Measurements from ENCODE around the gene SNRNP25. TPM values are rescaled to one million over a fixed set of nuclear protein-coding genes. Genes with fewer than 3 reads are reported as not detected.
A peak's percentile ranks its signal among the peaks of the same experiment; 100 is the strongest.
"Not testable (repeated sequence)": the region's sequence is repeated elsewhere in the genome, so short reads cannot be mapped to it uniquely, and the experiment has no call there.

The SNRNP25 gene
- 23.8 TPM for total RNA-seq
- 10 to 100 TPM; 27.2 to 31.9 (median 30.2) TPM for polyA plus RNA-seq (ENCODE audit: insufficient read depth in 1 of 8, insufficient read length in 8 of 8, low replicate concordance in 1 of 8)
- long read RNA-seq, donor 1, transcript SNRNP25-201 (5 exons, 1,905 nt), result major isoform, 11 of 11 reads
- long read RNA-seq, donor 1, partial matches to known transcripts, result 0 of 11 reads
- long read RNA-seq, donor 1, other reads (novel, unspliced or antisense), result 0 of 11 reads
- long read RNA-seq, donor 2, partial matches to known transcripts, result 0 of 1 reads
- long read RNA-seq, donor 2, other reads (novel, unspliced or antisense), result 0 of 1 reads
- long read RNA-seq, donor 3, transcript SNRNP25-201 (5 exons, 1,905 nt), result major isoform, 16 of 17 reads
- long read RNA-seq, donor 3, partial matches to known transcripts, result 0 of 17 reads
- long read RNA-seq, donor 3, other reads (novel, unspliced or antisense), result 0 of 17 reads
- long read RNA-seq, donor 4, transcript SNRNP25-201 (5 exons, 1,905 nt), result major isoform, 12 of 13 reads
- long read RNA-seq, donor 4, partial matches to known transcripts, result 0 of 13 reads
- long read RNA-seq, donor 4, other reads (novel, unspliced or antisense), result 0 of 13 reads
- long read RNA-seq, donor 5, transcript SNRNP25-201 (5 exons, 1,905 nt), result major isoform, 33 of 33 reads
- long read RNA-seq, donor 5, partial matches to known transcripts, result 0 of 33 reads
- long read RNA-seq, donor 5, other reads (novel, unspliced or antisense), result 0 of 33 reads
- long read RNA-seq, donor 6, transcript SNRNP25-201 (5 exons, 1,905 nt), result major isoform, 29 of 30 reads
- long read RNA-seq, donor 6, partial matches to known transcripts, result 0 of 30 reads
- long read RNA-seq, donor 6, other reads (novel, unspliced or antisense), result 0 of 30 reads
- long read RNA-seq, donor 7, transcript SNRNP25-201 (5 exons, 1,905 nt), result major isoform, 19 of 19 reads
- long read RNA-seq, donor 7, partial matches to known transcripts, result 0 of 19 reads
- long read RNA-seq, donor 7, other reads (novel, unspliced or antisense), result 0 of 19 reads
- long read RNA-seq, donor 8, transcript SNRNP25-201 (5 exons, 1,905 nt), result major isoform, 9 of 10 reads
- long read RNA-seq, donor 8, partial matches to known transcripts, result 0 of 10 reads
- long read RNA-seq, donor 8, other reads (novel, unspliced or antisense), result 0 of 10 reads
- long read RNA-seq, donor 9, transcript SNRNP25-201 (5 exons, 1,905 nt), result major isoform, 9 of 10 reads
- long read RNA-seq, donor 9, partial matches to known transcripts, result 0 of 10 reads
- long read RNA-seq, donor 9, other reads (novel, unspliced or antisense), result 0 of 10 reads
- long read RNA-seq, donor 10, transcript SNRNP25-201 (5 exons, 1,905 nt), result major isoform, 18 of 19 reads
- long read RNA-seq, donor 10, partial matches to known transcripts, result 0 of 19 reads
- long read RNA-seq, donor 10, other reads (novel, unspliced or antisense), result 0 of 19 reads
- long read RNA-seq, donor 11, transcript SNRNP25-201 (5 exons, 1,905 nt), result major isoform, 14 of 15 reads
- long read RNA-seq, donor 11, partial matches to known transcripts, result 0 of 15 reads
- long read RNA-seq, donor 11, other reads (novel, unspliced or antisense), result 0 of 15 reads

DNA sequence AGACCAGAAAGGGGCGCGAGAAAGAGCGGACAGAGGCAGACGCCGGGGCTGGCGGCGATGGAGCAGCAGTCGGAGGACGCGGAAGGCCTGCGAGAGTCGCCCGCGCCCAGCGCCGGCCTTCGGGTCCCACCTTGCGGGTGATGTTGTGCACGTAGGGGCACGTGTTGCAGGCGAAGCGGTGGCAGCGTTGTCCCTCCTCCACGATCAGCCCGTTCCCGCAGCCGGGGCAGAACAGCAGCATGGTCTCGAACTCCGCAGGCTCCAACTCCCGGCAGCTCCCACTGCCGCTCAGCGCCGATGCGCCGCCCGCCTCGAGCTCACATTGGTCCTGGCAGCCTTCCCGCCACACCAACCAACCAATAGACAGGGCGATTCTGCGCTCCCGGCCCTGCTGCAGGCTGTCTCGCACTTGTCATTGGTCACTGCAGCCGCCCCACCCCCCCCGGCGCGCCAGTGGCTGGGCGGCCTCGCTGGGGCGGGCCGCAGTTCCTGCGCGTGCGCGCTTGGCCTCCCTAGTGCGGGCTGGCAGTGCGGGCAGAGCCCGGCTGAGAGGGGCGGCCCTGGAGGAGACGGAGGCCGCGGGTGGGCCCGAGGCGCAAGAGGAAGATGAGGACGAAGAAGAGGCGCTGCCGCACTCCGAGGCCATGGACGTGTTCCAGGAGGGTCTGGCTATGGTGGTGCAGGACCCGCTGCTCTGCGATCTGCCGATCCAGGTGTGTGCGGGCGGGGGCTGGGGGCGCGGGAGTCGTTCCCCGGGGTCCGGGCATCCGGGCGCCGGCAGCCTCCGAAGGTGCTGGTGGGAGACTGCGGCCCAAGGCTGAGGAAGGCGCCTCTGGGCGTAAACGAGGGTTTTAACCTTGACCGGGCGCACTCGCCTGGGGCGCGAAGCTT is at the start of gene SNRNP25, which contains the start of gene POLR3K:
Gene SNRNP25, plus strand, starts transcription at position 483 of the 891 bp plus-strand sequence. Its CDS starts 189 bp downstream, at position 672.
Gene POLR3K, minus strand, starts transcription at position 263 of the 891 bp plus-strand sequence. Its CDS starts 22 bp downstream, at position 241.
- peak; percentile 99 for DNase-seq
- Histone ChIP-seq H3K27ac (ENCODE audit: low read length) (peak within 1 kb of the TSS; percentile 4), H3K4me1 (ENCODE audit: control insufficient read depth, insufficient read depth, low read length) (peaks cover 8% of the 10 kb centered on the region), H3K9me3 (replicated peaks; ENCODE audit: control insufficient read depth, low read depth, low read length) (no peaks in the 10 kb centered on the region), H3K36me3 (ENCODE audit: control insufficient read depth, insufficient read depth, low read length) (peaks cover 45% of the 10 kb centered on the region), H3K27me3 (ENCODE audit: control insufficient read depth, insufficient read depth, low read length) (no peaks in the 10 kb centered on the region), H3K4me3 (ENCODE audit: low read length) (peak within 1 kb of the TSS; percentile 79)
- WGBS (ENCODE audit: insufficient coverage), result 2% methylated on average over 86 of the region's 91 CpGs

DNA sequence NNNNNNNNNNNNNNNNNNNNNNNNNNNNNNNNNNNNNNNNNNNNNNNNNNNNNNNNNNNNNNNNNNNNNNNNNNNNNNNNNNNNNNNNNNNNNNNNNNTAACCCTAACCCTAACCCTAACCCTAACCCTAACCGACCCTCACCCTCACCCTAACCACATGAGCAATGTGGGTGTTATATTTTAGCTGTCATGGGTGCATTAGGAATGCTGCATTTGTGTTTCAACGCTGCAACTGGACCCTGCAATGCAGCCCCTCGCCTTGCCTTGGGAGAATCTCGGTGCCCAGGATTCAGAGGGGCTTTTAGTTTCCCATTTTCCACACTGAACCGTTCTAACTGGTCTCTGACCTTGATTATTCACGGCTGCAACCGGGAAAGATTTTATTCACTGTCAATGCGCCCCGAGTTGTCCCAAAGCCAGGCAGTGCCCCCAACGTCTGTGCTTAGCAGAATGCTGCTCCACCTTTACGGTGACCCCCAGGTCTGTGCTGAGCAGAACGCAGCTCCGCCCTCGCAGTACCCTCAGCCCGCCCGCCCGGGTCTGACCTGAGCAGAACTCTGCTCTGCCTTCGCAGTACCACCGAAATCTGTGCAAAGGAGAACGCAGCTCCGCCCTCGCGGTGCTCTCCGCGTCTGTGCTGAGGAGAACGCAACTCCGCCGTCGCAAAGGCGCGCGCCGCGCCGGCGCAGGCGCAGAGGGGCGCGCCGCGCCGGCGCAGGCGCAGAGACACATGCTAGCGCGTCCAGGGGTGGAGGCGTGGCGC is 43.5 kb upstream of the SNRNP25 start:
- DNase-seq, result peak; percentile 59
- H3K27ac ChIP-seq (ENCODE audit: low read length), result no peak overlapping the region

GRCh38 chr16:10772-11171 is 42.9 kb upstream of the SNRNP25 start:
- not testable (repeated sequence) for H3K4me3 ChIP-seq (ENCODE audit: low read length); H3K36me3 ChIP-seq (ENCODE audit: control insufficient read depth, insufficient read depth, low read length); H3K27me3 ChIP-seq (ENCODE audit: control insufficient read depth, insufficient read depth, low read length); H3K4me1 ChIP-seq (ENCODE audit: control insufficient read depth, insufficient read depth, low read length); H3K9me3 ChIP-seq (replicated peaks; ENCODE audit: control insufficient read depth, low read depth, low read length); DNase-seq; H3K27ac ChIP-seq (ENCODE audit: low read length)
- WGBS (ENCODE audit: insufficient coverage), result no CpG with 5 or more reads among the region's 27 CpGs

More for the DNA sequence above, 43.5 kb upstream of the SNRNP25 start:
- Histone ChIP-seq H3K36me3 (ENCODE audit: control insufficient read depth, insufficient read depth, low read length) (no peaks in the 10 kb centered on the region), H3K27me3 (ENCODE audit: control insufficient read depth, insufficient read depth, low read length) (no peaks in the 10 kb centered on the region), H3K4me3 (ENCODE audit: low read length) (no peak overlapping the region), H3K4me1 (ENCODE audit: control insufficient read depth, insufficient read depth, low read length) (no peaks in the 10 kb centered on the region), H3K9me3 (replicated peaks; ENCODE audit: control insufficient read depth, low read depth, low read length) (no peaks in the 10 kb centered on the region)
- 84% methylated on average over 25 of the region's 48 CpGs for WGBS (ENCODE audit: insufficient coverage)

DNA sequence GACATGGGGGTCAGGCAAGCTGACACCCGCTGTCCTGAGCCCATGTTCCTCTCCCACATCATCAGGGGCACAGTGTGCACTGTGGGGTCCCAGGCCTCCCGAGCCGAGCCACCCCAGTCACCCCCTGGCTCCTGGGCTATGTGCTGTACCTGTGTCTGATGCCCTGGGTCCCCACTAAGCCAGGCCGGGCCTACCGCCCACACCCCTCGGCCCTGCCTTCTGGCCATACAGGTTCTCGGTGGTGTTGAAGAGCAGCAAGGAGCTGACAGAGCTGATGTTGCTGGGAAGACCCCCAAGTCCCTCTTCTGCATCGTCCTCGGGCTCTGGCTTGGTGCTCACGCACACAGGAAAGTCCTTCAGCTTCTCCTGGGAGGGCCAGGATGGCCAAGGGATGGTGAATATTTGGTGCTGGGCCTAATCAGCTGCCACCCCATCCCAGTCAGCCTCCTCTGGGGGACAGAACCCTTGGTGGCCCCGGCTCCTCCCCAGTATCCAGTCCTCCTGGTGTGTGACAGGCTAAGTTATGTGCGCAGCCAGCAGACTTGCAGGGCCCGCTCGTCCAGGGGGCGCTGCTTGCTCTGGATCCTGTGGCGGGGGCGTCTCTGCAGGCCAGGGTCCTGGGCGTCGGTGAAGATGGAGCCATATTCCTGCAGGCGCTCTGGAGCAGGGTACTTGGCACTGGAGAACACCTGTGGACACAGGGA is 36.4 kb upstream of the SNRNP25 start:
- not testable (repeated sequence) for H3K36me3 ChIP-seq (ENCODE audit: control insufficient read depth, insufficient read depth, low read length)

GRCh38 chr16:20886-21285 is 32.7 kb upstream of the SNRNP25 start:
- 97% methylated on average over 8 of the region's 12 CpGs for WGBS (ENCODE audit: insufficient coverage)
- not testable (repeated sequence) for H3K27me3 ChIP-seq (ENCODE audit: control insufficient read depth, insufficient read depth, low read length); H3K36me3 ChIP-seq (ENCODE audit: control insufficient read depth, insufficient read depth, low read length); DNase-seq; H3K4me1 ChIP-seq (ENCODE audit: control insufficient read depth, insufficient read depth, low read length); H3K27ac ChIP-seq (ENCODE audit: low read length); H3K4me3 ChIP-seq (ENCODE audit: low read length); H3K9me3 ChIP-seq (replicated peaks; ENCODE audit: control insufficient read depth, low read depth, low read length)

More for the DNA sequence above, 36.4 kb upstream of the SNRNP25 start:
- not testable (repeated sequence) for H3K27ac ChIP-seq (ENCODE audit: low read length); DNase-seq; H3K4me3 ChIP-seq (ENCODE audit: low read length); H3K27me3 ChIP-seq (ENCODE audit: control insufficient read depth, insufficient read depth, low read length); H3K9me3 ChIP-seq (replicated peaks; ENCODE audit: control insufficient read depth, low read depth, low read length); H3K4me1 ChIP-seq (ENCODE audit: control insufficient read depth, insufficient read depth, low read length)
- WGBS (ENCODE audit: insufficient coverage), result 86% methylated on average over 5 of the region's 20 CpGs

DNA sequence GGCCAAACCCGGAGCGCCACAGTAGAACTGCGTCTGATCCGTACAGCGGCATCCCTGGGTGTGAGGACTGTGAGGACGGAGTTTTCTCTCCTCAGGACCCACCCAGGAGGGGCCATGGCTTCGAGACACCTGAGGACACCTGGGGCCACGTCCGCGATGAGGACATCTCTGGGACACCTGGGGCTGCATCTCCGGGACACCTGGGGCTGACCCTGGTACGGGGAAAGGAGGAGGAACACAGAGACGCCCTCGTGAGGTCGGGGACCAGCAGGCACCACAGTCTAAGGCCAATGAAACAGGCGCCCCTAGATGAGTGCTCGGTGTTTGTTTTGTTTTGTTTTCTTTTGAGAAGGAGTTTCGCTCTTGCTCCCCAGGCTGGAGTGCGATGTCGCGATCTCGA is 29.5 kb upstream of the SNRNP25 start:
- not testable (repeated sequence) for H3K4me1 ChIP-seq (ENCODE audit: control insufficient read depth, insufficient read depth, low read length); DNase-seq; H3K4me3 ChIP-seq (ENCODE audit: low read length); H3K9me3 ChIP-seq (replicated peaks; ENCODE audit: control insufficient read depth, low read depth, low read length); H3K36me3 ChIP-seq (ENCODE audit: control insufficient read depth, insufficient read depth, low read length); H3K27ac ChIP-seq (ENCODE audit: low read length); H3K27me3 ChIP-seq (ENCODE audit: control insufficient read depth, insufficient read depth, low read length)
- 96% methylated on average over 5 of the region's 22 CpGs for WGBS (ENCODE audit: insufficient coverage)

DNA sequence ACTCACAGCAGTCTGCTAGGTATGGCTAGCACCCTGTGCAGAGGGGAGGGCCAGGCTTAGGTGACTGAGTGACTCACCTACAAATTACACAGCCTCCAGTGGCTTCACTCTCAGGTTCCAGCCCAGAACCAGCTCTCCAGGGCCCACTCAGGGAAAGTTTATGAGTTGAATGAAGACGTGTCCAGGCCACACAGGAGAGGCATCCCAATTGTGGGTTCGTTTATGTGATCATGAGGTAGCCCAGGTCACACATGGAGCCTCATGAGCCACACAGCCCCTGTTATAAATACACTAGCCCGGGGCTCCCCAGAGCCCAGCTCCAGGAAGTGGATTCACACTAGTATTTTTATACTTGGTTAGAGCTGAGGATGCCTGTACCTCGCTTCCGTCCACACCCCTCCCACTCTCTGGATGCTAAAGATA is 27.7 kb upstream of the SNRNP25 start:
- not testable (repeated sequence) for H3K27ac ChIP-seq (ENCODE audit: low read length); H3K4me3 ChIP-seq (ENCODE audit: low read length); H3K4me1 ChIP-seq (ENCODE audit: control insufficient read depth, insufficient read depth, low read length); H3K9me3 ChIP-seq (replicated peaks; ENCODE audit: control insufficient read depth, low read depth, low read length); DNase-seq; H3K27me3 ChIP-seq (ENCODE audit: control insufficient read depth, insufficient read depth, low read length); H3K36me3 ChIP-seq (ENCODE audit: control insufficient read depth, insufficient read depth, low read length)
- WGBS (ENCODE audit: insufficient coverage), result no CpG with 5 or more reads among the region's 5 CpGs

GRCh38 chr16:30627-31026 is 23.0 kb upstream of the SNRNP25 start:
- not testable (repeated sequence) for H3K4me3 ChIP-seq (ENCODE audit: low read length); H3K4me1 ChIP-seq (ENCODE audit: control insufficient read depth, insufficient read depth, low read length); H3K36me3 ChIP-seq (ENCODE audit: control insufficient read depth, insufficient read depth, low read length); DNase-seq; H3K27me3 ChIP-seq (ENCODE audit: control insufficient read depth, insufficient read depth, low read length); H3K27ac ChIP-seq (ENCODE audit: low read length); H3K9me3 ChIP-seq (replicated peaks; ENCODE audit: control insufficient read depth, low read depth, low read length)
- WGBS (ENCODE audit: insufficient coverage), result no CpG with 5 or more reads among the region's 7 CpGs
